HG02759 (cell line): ENCODE measurements around the gene NCAPG.

Experiments used
- ATAC-seq: cut with Tn5 transposase; IDR thresholded peaks from one replicate; pipeline ENCODE4 v1.9.1; 2021; ENCODE audit warnings: mild to moderate bottlenecking, moderate library complexity; ENCODE audit not compliant: unreplicated experiment

NCAPG gene

GRCh38 chr4:17867276-17867675, 56.5 kb downstream of the NCAPG start:
- no peak for ATAC-seq

DNA sequence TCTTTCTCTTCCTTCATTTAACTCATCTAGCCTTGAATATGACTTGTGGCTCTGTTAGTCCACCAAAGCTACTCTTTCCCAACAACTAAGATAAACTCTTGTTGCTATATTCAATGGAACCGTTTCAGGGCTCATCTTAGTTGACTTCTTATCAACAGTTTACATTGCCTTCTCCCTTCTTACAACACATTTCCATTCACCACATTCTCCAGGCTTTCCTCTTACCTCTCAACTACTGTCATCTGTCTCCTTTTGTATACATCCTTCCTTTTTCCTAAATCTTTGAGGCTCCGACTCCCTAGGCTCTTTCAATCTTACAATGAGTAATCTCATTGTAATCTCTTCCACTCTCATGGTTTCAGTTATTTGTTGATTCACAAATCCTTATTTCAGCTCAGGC, 58.5 kb downstream of the NCAPG start:
- no peak for ATAC-seq

DNA sequence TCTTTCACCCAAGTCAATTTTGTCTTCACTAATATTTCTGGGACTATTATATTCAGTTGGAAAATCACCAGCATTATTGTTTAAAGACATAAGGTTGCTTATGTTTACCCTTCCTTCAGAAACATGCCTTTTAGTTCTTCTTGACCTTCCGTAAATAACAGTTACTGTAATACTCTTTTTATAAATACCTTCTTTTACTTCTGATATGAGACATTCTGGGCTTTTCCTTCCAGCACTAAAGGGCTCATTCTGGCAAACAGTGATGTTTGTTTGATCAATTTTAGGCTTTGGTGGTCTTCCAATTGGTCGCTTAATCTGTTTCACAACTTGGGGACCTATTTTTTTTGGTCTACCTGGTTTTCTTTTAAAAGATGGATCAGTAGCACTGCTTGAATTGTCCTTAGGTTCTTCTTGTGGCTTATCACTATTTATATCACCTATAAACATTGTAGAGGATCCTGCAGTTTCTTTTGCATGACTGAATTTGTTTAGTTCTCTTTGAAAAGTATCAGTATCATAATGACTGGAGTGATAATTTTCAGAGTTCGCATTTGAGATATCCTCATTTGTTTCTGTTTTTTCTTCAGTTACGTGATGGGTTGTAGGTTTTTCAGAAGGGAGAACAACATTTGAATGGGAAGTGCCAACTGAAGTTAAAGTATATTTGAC, 64.8 kb downstream of the NCAPG start:
- peak; percentile 92 for ATAC-seq

GRCh38 chr4:17876943-17877342, 66.2 kb downstream of the NCAPG start:
- ATAC-seq, result no peak

DNA sequence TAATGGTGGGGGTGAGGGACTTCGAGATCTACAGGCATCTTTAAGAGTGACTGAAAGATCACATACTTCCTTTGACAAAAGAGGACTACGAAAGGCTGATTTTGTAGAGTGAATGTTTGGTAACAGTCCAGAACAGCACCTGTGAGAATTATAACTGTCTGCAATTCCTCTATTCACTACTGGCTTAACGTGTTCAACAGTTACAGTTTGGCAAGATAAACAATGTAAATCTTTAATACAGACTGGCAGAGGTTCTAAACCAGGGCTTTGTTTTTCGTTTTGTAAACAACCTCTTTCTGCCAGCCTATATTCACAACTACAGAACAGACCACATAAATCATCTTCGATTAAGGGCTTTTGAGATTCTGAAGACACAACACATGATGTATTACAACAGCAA, 66.9 kb downstream of the NCAPG start:
- ATAC-seq, result no peak

DNA sequence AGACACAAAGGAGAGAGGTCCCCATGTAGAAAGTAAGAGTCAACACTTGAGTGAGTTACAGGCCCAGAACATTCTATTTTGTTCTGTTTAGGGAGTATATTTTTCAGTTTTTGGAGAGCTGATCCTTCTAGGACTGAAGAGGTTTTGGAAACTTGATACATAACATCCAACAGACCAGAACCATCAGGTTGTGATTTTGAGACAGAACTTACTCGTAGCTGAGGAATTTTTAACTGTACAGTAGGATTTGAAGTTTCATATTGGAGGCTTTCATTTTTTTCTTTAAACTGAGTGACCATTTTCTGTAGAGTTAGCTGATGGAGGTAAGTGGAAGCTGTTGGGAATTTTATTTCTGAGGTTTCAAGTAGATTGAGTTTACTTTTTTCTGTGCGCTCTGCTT, 73.3 kb downstream of the NCAPG start:
- ATAC-seq, result no peak

DNA sequence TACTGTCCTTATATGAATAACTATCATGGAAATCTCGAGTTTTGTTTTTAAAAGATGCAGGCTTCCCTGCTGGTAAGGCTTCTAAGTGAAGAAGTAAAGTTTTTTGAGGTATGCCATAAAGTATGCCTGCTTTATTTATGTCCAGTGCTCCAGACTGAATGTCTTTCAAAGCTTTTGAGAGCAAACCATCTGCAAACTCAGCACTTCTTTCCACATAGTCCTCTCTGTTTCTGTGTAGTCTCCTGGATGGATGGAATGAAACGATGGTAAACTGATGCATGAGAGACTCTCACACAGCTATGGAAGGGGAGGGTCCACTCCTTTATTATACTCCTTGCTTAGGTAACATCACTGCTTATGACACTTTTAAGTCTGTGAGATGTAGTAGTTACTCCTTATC, 73.7 kb downstream of the NCAPG start:
- no peak for ATAC-seq

- ATAC-seq, result no peak
Observed at GRCh38 chr4:17889692-17890091, 78.9 kb downstream of the NCAPG start.

- ATAC-seq, result no peak
Observed at GRCh38 chr4:17894421-17894820, 83.6 kb downstream of the NCAPG start.
